Esophagus squamous epithelium (tissue), 4 donors: ENCODE data around the gene GPR35.

Experiments used
- POLR2A ChIP-seq, 4 donors: fragments of 450-650 bp; IDR thresholded peaks; one replicate each; pipeline ENCODE4 v1.6.1; 2017; ENCODE audit warnings: antibody characterized with exemption in 4 of 4, mild to moderate bottlenecking in 4 of 4, moderate library complexity in 3 of 4
- TF ChIP-seq, protein P1 (sequence below), 6 experiments: fragments of 450-650 bp in 4 of 6; fragments of 200-600 bp in 2 of 6; sonication (generic) in 2 of 6; IDR thresholded peaks; one replicate each; pipeline ENCODE4 v1.5.1; 2016 to 2019; ENCODE audit warnings: antibody characterized with exemption in 6 of 6, mild to moderate bottlenecking in 4 of 6, moderate library complexity in 4 of 6

DNA sequence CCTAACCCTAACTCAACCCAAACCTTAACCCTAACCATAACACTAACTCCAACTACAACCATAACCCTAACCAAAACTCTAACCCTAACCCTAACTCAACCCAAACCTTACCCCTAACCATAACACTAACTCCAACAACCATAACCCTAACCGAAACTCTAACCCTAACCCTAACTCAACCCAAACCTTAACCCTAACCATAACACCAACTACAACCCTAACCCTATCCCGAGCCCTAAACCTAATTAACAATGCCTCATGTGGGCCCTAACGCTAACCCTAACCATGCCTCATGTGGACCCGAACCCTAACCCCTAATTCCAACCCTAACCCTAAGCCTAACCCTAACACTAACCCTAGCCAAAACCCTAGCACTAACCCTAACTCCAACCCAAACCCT lies 11.5 kb upstream of the GPR35 start:
- TF ChIP-seq, protein P1, sequence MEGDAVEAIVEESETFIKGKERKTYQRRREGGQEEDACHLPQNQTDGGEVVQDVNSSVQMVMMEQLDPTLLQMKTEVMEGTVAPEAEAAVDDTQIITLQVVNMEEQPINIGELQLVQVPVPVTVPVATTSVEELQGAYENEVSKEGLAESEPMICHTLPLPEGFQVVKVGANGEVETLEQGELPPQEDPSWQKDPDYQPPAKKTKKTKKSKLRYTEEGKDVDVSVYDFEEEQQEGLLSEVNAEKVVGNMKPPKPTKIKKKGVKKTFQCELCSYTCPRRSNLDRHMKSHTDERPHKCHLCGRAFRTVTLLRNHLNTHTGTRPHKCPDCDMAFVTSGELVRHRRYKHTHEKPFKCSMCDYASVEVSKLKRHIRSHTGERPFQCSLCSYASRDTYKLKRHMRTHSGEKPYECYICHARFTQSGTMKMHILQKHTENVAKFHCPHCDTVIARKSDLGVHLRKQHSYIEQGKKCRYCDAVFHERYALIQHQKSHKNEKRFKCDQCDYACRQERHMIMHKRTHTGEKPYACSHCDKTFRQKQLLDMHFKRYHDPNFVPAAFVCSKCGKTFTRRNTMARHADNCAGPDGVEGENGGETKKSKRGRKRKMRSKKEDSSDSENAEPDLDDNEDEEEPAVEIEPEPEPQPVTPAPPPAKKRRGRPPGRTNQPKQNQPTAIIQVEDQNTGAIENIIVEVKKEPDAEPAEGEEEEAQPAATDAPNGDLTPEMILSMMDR (IDR thresholded peaks at IDR 0.05) = no peak
- TF ChIP-seq POLR2A (IDR thresholded peaks at IDR 0.05) = no peak
